ENCODE measurements around the gene VAPA. TPM values are rescaled to one million over a fixed set of nuclear protein-coding genes. Genes with fewer than 3 reads are reported as not detected.

VAPA gene
- total RNA-seq, 4 donors from 2014 or later, result 276 to 386 (median 317) TPM

- Histone ChIP-seq H3K4me1 (peaks cover 0 to 14% (median 0%) of the 10 kb centered on the region in 3 donors), H3K27me3 (no peaks in the 10 kb centered on the region), H3K36me3 (no peaks in the 10 kb centered on the region), H3K27ac (no peak overlapping the region), H3K4me3 (no peak overlapping the region), H3K9me3 (peaks cover 0 to 25% (median 0%) of the 10 kb centered on the region in 3 donors)
- WGBS, 2 donors (ENCODE audit: low coverage in 1 of 2), result 88% methylated on average over 2 of the region's 2 CpGs; no CpG with 5 or more reads in 1 of the 2 donors
- TF ChIP-seq, protein P1, sequence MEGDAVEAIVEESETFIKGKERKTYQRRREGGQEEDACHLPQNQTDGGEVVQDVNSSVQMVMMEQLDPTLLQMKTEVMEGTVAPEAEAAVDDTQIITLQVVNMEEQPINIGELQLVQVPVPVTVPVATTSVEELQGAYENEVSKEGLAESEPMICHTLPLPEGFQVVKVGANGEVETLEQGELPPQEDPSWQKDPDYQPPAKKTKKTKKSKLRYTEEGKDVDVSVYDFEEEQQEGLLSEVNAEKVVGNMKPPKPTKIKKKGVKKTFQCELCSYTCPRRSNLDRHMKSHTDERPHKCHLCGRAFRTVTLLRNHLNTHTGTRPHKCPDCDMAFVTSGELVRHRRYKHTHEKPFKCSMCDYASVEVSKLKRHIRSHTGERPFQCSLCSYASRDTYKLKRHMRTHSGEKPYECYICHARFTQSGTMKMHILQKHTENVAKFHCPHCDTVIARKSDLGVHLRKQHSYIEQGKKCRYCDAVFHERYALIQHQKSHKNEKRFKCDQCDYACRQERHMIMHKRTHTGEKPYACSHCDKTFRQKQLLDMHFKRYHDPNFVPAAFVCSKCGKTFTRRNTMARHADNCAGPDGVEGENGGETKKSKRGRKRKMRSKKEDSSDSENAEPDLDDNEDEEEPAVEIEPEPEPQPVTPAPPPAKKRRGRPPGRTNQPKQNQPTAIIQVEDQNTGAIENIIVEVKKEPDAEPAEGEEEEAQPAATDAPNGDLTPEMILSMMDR (IDR thresholded peaks at IDR 0.05), result no peak
- TF ChIP-seq EP300 (IDR thresholded peaks at IDR 0.05), result no peak
- TF ChIP-seq POLR2A (IDR thresholded peaks at IDR 0.05), result no peak
- TF ChIP-seq POLR2AphosphoS5 (IDR thresholded peaks at IDR 0.05), result no peak
- ATAC-seq, result no peak
Measured at GRCh38 chr18:9995631-9996030, 81.8 kb downstream of the VAPA start.

DNA sequence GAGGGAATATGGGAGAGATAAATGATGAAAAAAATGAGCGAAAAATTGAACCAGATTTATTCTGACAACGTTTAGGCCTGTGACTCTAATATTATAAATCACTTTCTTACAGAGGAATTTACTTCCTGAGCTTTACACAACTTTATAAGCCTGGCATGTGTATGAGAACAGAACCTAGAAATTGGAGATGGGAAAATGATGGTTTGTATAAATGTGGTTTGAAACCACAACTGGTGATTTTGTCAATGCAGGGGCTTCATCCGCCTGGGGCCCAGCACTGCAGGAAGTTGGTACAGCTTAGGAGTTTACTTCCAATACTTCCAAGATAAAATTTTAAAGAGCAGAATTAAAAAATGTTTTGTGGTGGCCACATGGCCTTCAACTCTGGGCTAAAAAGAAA lies 82.3 kb downstream of the VAPA start:
- Histone ChIP-seq H3K27ac (no peak overlapping the region), H3K4me1 (peaks cover 0 to 14% (median 0%) of the 10 kb centered on the region in 3 donors), H3K4me3 (no peak overlapping the region), H3K36me3 (no peaks in the 10 kb centered on the region), H3K27me3 (no peaks in the 10 kb centered on the region), H3K9me3 (peaks cover 0 to 25% (median 0%) of the 10 kb centered on the region in 3 donors)
- 55 to 62% methylated on average over 3 of the region's 3 CpGs for WGBS, 2 donors (ENCODE audit: low coverage in 1 of 2)
- no peak for ATAC-seq
- TF ChIP-seq POLR2AphosphoS5 (IDR thresholded peaks at IDR 0.05) (no peak), POLR2A (IDR thresholded peaks at IDR 0.05) (no peak), EP300 (IDR thresholded peaks at IDR 0.05) (no peak)
- TF ChIP-seq, protein P1 (IDR thresholded peaks at IDR 0.05), result no peak

DNA sequence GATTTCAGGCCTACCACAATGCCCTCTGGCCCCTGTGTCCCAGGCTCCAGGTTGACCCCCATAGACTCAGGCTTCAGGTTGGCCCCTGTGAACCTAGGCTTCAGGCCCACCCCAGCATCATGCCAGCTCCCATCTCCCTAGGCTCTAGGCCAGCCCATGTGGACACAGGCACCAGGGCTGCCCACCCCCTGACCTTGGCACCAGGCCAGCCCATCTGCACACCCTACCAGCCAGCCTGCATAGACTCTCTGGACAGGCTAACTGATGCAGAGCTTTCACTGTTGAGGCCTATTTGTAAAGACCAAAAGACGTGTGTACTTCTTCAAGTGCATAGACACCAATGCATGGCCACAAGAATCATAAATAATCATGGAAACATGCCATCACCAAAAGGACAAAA lies 83.9 kb downstream of the VAPA start:
- peaks cover 0 to 14% (median 0%) of the 10 kb centered on the region in 3 donors for H3K4me1 ChIP-seq
- no peak overlapping the region for H3K27ac ChIP-seq
- ATAC-seq, result no peak

GRCh38 chr18:9998330-9998729 lies 84.5 kb downstream of the VAPA start:
- no peak for ATAC-seq
- H3K36me3 ChIP-seq, result no peaks in the 10 kb centered on the region
- H3K27ac ChIP-seq, result no peak overlapping the region
- no peaks in the 10 kb centered on the region for H3K27me3 ChIP-seq
- H3K4me3 ChIP-seq, result no peak overlapping the region
- TF ChIP-seq, protein P1 (IDR thresholded peaks at IDR 0.05), result no peak
- WGBS, 2 donors (ENCODE audit: low coverage in 1 of 2), result 83 to 89% methylated on average over 2 of the region's 2 CpGs
- peaks cover 0 to 10% (median 0%) of the 10 kb centered on the region in 3 donors for H3K4me1 ChIP-seq
- peaks cover 0 to 25% (median 0%) of the 10 kb centered on the region in 3 donors for H3K9me3 ChIP-seq

More for the DNA sequence above, 83.9 kb downstream of the VAPA start:
- peaks cover 0 to 25% (median 0%) of the 10 kb centered on the region in 3 donors for H3K9me3 ChIP-seq
- 100% methylated on average over 1 of the region's 1 CpG; no CpG with 5 or more reads in 1 of the 2 donors for WGBS, 2 donors (ENCODE audit: low coverage in 1 of 2)
- no peak overlapping the region for H3K4me3 ChIP-seq
- TF ChIP-seq, protein P1 (IDR thresholded peaks at IDR 0.05), result no peak
- TF ChIP-seq POLR2AphosphoS5 (IDR thresholded peaks at IDR 0.05) (no peak), EP300 (IDR thresholded peaks at IDR 0.05) (no peak), POLR2A (IDR thresholded peaks at IDR 0.05) (no peak)
- no peaks in the 10 kb centered on the region for H3K27me3 ChIP-seq
- H3K36me3 ChIP-seq, result no peaks in the 10 kb centered on the region

DNA sequence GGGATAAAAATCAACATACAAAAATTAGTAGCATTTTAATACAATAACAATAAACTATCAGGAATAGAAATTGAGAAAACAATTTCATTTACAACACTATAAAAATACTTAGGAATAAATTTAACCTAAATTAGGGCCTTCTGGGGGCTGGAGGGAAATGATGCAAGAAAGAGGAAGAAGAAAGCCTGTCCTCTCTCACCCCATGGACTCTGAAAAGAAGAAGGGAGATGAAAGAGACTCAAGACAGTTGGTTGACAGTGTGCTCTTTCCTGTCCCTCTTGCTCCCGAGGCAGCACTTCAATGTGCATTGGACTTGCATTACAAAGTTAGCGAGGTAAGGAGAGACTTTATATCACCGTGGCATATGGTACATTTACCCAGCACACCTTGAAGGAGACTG lies 88.5 kb downstream of the VAPA start:
- ATAC-seq, result no peak
- no peak for TF ChIP-seq EP300 (IDR thresholded peaks at IDR 0.05)
- TF ChIP-seq POLR2AphosphoS5 (IDR thresholded peaks at IDR 0.05), result no peak
- no peak for TF ChIP-seq POLR2A (IDR thresholded peaks at IDR 0.05)
- TF ChIP-seq, protein P1 (IDR thresholded peaks at IDR 0.05), result no peak

More for the DNA sequence above, 88.5 kb downstream of the VAPA start:
- H3K4me1 ChIP-seq, result peaks cover 0 to 6% (median 0%) of the 10 kb centered on the region in 3 donors
- no peaks in the 10 kb centered on the region for H3K27me3 ChIP-seq
- H3K4me3 ChIP-seq, result no peak overlapping the region
- H3K9me3 ChIP-seq, result peaks cover 0 to 25% (median 0%) of the 10 kb centered on the region in 3 donors
- no peak overlapping the region for H3K27ac ChIP-seq
- 83% methylated on average over 3 of the region's 3 CpGs; no CpG with 5 or more reads in 1 of the 2 donors for WGBS, 2 donors (ENCODE audit: low coverage in 1 of 2)
- H3K36me3 ChIP-seq, result no peaks in the 10 kb centered on the region

Data from gastroesophageal sphincter (tissue), 4 donors.